NCI-H1092 (cell line): ENCODE results near the gene OR4D9.

Source experiments
- DNase-seq: peaks from one replicate; lab custom pipeline; 2025; lab: John Stamatoyannopoulos, UW

The OR4D9 gene

DNA sequence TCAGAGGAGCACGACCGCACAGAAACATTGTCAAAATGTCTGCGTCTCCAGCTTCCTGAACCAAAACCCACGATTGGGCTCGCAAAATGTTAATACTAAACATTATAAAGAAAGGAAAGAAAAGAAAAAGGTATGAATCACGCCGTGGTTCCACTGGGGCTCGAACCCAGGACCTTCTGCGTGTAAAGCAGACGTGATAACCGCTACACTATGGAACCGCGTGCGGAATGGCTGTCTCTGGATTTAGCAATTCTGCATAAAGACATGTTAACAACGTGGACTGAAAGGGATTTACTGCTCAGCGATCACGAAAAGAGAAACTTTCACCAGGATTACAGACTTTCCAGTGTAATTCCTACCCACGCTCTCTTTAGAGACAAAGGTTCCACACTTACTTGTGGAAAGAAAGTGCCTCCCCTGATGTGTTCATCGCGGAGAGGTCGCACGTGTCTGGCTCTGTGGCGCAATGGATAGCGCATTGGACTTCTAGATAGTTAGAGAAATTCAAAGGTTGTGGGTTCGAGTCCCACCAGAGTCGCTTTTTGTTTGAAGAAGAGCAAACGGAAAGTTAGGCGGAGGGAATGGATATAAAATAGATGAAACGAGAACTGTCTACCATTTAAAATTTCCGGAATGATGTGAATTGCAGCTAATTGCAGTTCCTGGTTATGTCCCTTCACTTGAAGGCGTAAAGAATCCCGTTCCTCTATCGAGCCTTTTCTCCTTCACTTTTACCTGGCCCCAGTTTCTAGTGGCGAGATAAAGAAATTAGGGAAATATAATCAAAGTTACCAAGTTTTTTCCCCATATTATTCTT is 39.7 kb downstream of the OR4D9 start:
- DNase-seq: peak; percentile 91

GRCh38 chr11:59551659-59552521 is 40.6 kb downstream of the OR4D9 start:
- no peak for DNase-seq

GRCh38 chr11:59552844-59553243 is 41.5 kb downstream of the OR4D9 start:
- DNase-seq: no peak

- no peak for DNase-seq
These were observed 42.0 kb downstream of the OR4D9 start for GRCh38 chr11:59553323-59553722.

GRCh38 chr11:59555601-59556114 is 44.3 kb downstream of the OR4D9 start:
- DNase-seq: no peak

DNA sequence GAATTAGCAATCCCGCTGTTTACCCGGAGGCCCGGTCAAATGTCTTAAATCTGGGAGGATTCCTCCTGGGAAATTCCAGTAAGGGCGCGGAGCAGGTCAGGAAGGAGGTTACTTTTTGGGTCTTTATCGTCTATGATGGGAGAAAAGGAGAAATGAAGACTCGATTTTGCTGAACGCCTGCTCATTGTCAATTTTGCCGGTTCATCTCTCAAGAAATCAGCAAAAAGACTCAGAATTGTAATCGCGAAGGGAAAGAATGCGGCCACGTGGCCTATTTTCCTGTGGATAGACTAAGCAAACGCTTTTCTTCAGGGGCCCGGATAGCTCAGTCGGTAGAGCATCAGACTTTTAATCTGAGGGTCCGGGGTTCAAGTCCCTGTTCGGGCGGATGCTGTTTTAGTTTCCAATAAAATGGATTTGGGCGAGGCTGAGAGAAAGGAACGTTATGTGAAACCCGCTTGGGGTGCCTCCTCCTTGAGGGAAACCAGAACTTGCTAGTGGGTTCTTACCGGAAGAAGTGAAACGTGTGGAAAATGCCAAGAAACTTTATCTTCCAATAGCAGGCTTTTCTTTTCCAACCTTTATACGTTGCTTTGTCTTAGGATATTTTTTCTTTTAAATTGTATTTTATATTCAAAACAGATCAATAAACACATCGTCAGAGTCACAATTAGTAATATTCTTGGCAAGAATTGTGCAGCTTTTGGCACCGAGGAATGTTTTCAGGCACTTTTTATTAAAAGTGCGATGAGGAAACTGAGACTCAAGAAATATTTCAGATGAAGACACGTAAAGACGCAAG is 45.0 kb downstream of the OR4D9 start:
- DNase-seq: peak; percentile 44

GRCh38 chr11:59556917-59557348 is 45.6 kb downstream of the OR4D9 start:
- DNase-seq: no peak

- no peak for DNase-seq
These were observed 46.9 kb downstream of the OR4D9 start for GRCh38 chr11:59558270-59558643.

DNA sequence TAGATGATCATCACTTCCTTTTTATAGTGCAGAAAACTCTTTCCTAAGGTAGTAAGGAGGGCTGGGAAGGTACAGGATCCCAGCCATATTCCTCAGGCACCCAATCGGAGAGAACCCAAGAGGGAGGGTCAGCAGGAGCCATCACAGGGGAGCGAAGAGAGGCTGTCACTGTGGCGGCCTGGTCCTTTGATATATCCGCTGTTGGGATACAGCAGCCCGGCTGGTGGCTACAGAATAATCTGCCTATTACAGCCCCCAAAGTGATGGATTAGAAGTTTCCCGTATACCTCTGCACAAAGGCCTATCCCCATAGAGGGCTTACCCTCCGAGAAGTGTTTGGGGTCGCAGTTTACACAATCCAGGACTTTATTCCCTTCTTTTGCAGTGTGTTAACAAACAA is 48.5 kb downstream of the OR4D9 start:
- DNase-seq: no peak

GRCh38 chr11:59560290-59560701 is 49.0 kb downstream of the OR4D9 start:
- peak; percentile 79 for DNase-seq

- DNase-seq: peak; percentile 77
These were observed 49.5 kb downstream of the OR4D9 start for GRCh38 chr11:59560702-59561473.

GRCh38 chr11:59562292-59562691 is 51.0 kb downstream of the OR4D9 start:
- DNase-seq: no peak
